SU-DHL-6 (cell line): ENCODE measurements around the gene DYNLT2B.
A peak's percentile ranks its signal among the peaks of the same experiment; 100 is the strongest.

Experiments
- H2AFZ ChIP-seq: fragments of 200-600 bp; sonication (generic); 2 replicates; pipeline ENCODE4 v1.6.1; 2014; ENCODE audit warnings: low read depth, mild to moderate bottlenecking, moderate library complexity, mixed read lengths, antibody characterized with exemption, low read length; ENCODE audit not compliant: severe bottlenecking
- H3F3A ChIP-seq: fragments of 200-600 bp; shearing (Covaris generic); 2 replicates; pipeline ENCODE4 v1.6.0; 2016; ENCODE audit warnings: antibody characterized with exemption, mild to moderate bottlenecking; ENCODE audit not compliant: insufficient read depth
- H3K27ac ChIP-seq: fragments of 200-600 bp; sonication (generic); 2 replicates; pipeline ENCODE4 v1.5.1; 2016; ENCODE audit warnings: low read depth, mild to moderate bottlenecking, low read length, moderate library complexity, mixed read lengths
- H3K27me3 ChIP-seq: fragments of 200-600 bp; sonication (generic), shearing (Covaris generic); 2 replicates; pipeline ENCODE4 v1.6.0; 2014; ENCODE audit warnings: mild to moderate bottlenecking, low read length
- H3K36me3 ChIP-seq: fragments of 200-600 bp; sonication (generic); 2 replicates; pipeline ENCODE4 v1.6.1; 2014; ENCODE audit warnings: mild to moderate bottlenecking, low read length, mixed read lengths
- H3K4me2 ChIP-seq: fragments of 300-600, 200-600 bp; shearing (Covaris generic), sonication (generic); 2 replicates; pipeline ENCODE4 v1.6.0; 2014; ENCODE audit warnings: low read length, low read depth, mild to moderate bottlenecking; ENCODE audit not compliant: poor library complexity, severe bottlenecking
- H3K4me3 ChIP-seq: fragments of 200-600 bp; sonication (generic); 2 replicates; pipeline ENCODE4 v1.5.1; 2014; ENCODE audit warnings: antibody characterized with exemption, low read length, mild to moderate bottlenecking, mixed read lengths; ENCODE audit not compliant: insufficient read depth, poor library complexity, severe bottlenecking
- H3K79me2 ChIP-seq: fragments of 200-600 bp; sonication (generic); 2 replicates; pipeline ENCODE4 v1.6.1; 2014; ENCODE audit warnings: mild to moderate bottlenecking, low read length, moderate library complexity; ENCODE audit not compliant: insufficient read depth
- H3K9ac ChIP-seq: fragments of 200-600 bp; sonication (generic); 2 replicates; pipeline ENCODE4 v1.7.0; 2014; ENCODE audit warnings: mild to moderate bottlenecking, low read length
- H3K9me2 ChIP-seq: fragments of 200-600 bp; sonication (generic); replicated peaks from 2 replicates; pipeline ENCODE4 v1.6.1; 2014; ENCODE audit warnings: low read length; ENCODE audit not compliant: insufficient read depth
- H3K9me3 ChIP-seq: fragments of 200-600 bp; sonication (generic); 2 replicates; pipeline ENCODE4 v1.6.1; 2014; ENCODE audit warnings: low read length, mixed read lengths; ENCODE audit not compliant: insufficient read depth
- H4K20me1 ChIP-seq: fragments of 200-600 bp; sonication (generic); 2 replicates; pipeline ENCODE4 v1.6.1; 2014; ENCODE audit warnings: low read depth, mild to moderate bottlenecking, antibody characterized with exemption, low read length, moderate library complexity, mixed read lengths
- EZH2phosphoT487 ChIP-seq: fragments of 200-600 bp; sonication (generic), shearing (Covaris generic); conservative IDR thresholded peaks from 2 replicates; pipeline ENCODE4 v1.6.1; 2018; ENCODE audit warnings: mild to moderate bottlenecking, antibody characterized with exemption, low read length, moderate library complexity, mixed read lengths
- TF ChIP-seq, protein P1 (sequence below): fragments of 200-600 bp; sonication (generic); IDR thresholded peaks from one replicate; pipeline ENCODE4 v1.5.1; 2017; ENCODE audit warnings: antibody characterized with exemption, mild to moderate bottlenecking, low read length, moderate library complexity; ENCODE audit not compliant: insufficient read depth, poor library complexity, severe bottlenecking

DYNLT2B gene

DNA sequence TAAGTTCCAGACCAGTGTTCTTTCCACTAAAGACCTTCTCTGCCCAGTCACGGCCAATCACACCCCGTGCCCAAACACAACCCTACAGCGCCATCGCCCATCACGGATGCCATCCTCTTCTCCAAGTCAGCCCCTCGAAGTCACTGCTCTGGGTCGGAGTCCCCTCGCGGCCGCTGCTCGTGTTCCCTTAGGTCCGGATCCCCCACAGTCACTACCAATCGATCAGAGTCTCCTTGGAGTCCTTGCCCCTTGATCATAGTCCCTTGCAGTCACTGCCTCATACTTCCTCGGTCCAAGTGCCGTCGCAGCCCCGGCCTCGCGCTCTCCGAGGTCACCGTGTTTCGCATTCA lies 31.0 kb downstream of the DYNLT2B start:
- Histone ChIP-seq H3K9me2 (no peaks in the 10 kb centered on the region), H3K4me2 (peak overlapping the region; percentile 89), H3K27ac (no peak overlapping the region), H3F3A (0 out of 2 replicates have a peak, but pooled peaks cover 5% of the 10 kb centered on the region), H3K36me3 (no peaks in the 10 kb centered on the region), H2AFZ (peak overlapping the region; percentile 91), H3K9me3 (no peaks in the 10 kb centered on the region), H3K27me3 (no peaks in the 10 kb centered on the region), H3K79me2 (peaks cover 4% of the 10 kb centered on the region; the same call in 1 of the 2 replicates), H4K20me1 (no peaks in the 10 kb centered on the region), H3K4me3 (peak overlapping the region; percentile 66), H3K9ac (peak overlapping the region; percentile 78)
- no peak for TF ChIP-seq EZH2phosphoT487
- TF ChIP-seq, protein P1, sequence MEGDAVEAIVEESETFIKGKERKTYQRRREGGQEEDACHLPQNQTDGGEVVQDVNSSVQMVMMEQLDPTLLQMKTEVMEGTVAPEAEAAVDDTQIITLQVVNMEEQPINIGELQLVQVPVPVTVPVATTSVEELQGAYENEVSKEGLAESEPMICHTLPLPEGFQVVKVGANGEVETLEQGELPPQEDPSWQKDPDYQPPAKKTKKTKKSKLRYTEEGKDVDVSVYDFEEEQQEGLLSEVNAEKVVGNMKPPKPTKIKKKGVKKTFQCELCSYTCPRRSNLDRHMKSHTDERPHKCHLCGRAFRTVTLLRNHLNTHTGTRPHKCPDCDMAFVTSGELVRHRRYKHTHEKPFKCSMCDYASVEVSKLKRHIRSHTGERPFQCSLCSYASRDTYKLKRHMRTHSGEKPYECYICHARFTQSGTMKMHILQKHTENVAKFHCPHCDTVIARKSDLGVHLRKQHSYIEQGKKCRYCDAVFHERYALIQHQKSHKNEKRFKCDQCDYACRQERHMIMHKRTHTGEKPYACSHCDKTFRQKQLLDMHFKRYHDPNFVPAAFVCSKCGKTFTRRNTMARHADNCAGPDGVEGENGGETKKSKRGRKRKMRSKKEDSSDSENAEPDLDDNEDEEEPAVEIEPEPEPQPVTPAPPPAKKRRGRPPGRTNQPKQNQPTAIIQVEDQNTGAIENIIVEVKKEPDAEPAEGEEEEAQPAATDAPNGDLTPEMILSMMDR, result no peak

DNA sequence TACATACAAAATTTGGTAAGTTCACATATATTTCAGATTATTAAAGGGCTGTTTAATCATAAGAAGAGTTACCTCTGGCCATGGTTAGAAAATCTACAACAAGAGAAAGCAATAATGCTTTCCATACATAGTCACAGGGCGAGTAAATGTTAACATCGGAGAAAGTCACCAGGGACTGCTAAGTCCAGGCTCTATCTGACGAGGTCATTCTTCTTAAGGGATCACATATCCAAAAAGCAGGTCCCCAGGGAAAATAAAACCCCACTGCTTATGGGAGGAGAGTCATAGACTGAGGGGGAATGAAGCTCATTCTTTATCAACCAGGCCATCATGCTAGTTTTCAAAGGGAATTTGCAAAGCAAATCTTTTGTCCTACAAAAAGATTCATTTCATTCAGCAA lies 33.6 kb downstream of the DYNLT2B start:
- Histone ChIP-seq H3K27me3 (no peaks in the 10 kb centered on the region), H4K20me1 (no peaks in the 10 kb centered on the region), H3K79me2 (peaks cover 4% of the 10 kb centered on the region; the same call in 1 of the 2 replicates), H3K9me3 (no peaks in the 10 kb centered on the region), H3K9ac (no peak overlapping the region), H3K9me2 (no peaks in the 10 kb centered on the region), H2AFZ (no peak overlapping the region), H3K4me2 (no peak overlapping the region), H3K4me3 (no peak overlapping the region), H3K27ac (no peak overlapping the region), H3F3A (no peaks in the 10 kb centered on the region), H3K36me3 (no peaks in the 10 kb centered on the region)
- TF ChIP-seq, protein P1, result no peak
- TF ChIP-seq EZH2phosphoT487, result no peak

DNA sequence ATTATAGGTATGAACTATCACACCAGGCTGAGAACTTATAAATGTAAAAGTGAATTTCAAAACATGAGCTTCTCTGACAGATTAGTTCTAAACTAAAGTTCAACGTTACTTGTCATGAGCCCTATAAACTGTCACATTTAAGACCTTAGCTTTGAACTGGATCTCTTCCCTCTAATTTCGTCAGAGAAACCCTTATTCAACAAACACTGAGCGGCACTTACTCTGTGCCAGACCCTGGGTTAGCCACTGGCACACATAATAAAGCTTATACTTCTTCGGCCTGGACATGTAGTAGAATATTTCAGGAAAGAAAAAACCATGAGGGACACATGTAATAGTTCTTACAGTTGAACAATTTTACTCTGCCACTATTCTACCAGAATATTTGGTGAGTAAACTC lies 36.1 kb downstream of the DYNLT2B start:
- Histone ChIP-seq H3K9me2 (no peaks in the 10 kb centered on the region), H3K9ac (no peak overlapping the region), H3K27ac (no peak overlapping the region)

More for the DNA sequence above, 36.1 kb downstream of the DYNLT2B start:
- Histone ChIP-seq H3K4me2 (no peak overlapping the region), H3K9me3 (no peaks in the 10 kb centered on the region), H3K4me3 (no peak overlapping the region), H3K27me3 (no peaks in the 10 kb centered on the region), H3F3A (no peaks in the 10 kb centered on the region), H2AFZ (no peak overlapping the region), H3K79me2 (peaks cover 9% of the 10 kb centered on the region), H4K20me1 (no peaks in the 10 kb centered on the region), H3K36me3 (no peaks in the 10 kb centered on the region)
- no peak for TF ChIP-seq EZH2phosphoT487
- TF ChIP-seq, protein P1, result no peak
